ENCODE data around the gene CCNL2. TPM values are rescaled to one million over a fixed set of nuclear protein-coding genes. Genes with fewer than 3 reads are reported as not detected.

Gene CCNL2
- total and polyA plus RNA-seq, 2 of the 13 experiments (the other 11 are each of a cell fraction or from before 2014, with no cell fraction given): 105 to 340 TPM

DNA sequence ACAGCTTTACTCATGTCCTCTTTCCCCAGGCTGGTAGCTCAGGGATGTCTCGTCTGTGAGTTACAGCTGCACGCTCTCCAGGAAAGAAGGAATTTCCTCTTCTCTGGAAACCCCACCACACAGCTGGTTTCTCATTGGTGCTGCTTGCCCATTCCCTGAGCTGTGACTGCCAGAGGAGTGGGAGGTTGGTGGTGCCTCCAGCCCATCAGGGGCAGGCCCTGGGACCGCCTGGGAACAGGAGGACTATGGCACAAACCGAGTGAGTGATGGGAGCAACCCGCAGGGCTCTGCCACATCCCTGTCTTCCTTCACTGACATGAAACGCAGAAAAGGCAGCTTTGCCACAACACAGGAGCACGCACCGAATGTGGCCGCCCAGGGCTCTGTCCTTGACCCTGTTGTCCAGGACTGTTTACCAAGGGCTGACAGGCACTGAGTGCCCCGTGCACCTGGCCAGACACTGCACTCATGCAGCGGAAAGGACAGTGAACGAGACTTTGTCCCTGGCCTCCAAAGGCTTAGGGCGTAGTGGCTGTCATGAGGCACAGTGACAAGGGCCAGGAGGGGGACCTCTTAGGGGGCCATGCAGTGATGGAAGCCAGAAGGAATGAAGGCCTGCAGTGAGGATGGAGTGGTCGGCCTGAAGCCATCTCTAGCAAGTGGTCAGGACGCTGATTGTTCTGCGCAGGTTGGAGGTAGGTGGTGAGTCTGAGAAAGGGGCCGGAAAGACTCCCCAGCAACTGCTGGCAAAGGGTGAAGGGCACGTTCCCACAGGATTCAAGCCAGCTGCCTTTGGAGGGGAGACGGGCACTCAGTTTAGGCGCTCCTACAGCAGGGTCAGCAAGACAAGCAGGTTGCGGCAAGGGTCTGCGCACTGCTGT lies 1.7 kb upstream of the CCNL2 start (continued):
- TF ChIP-seq HNRNPLL (IDR thresholded peaks at IDR 0.05; ENCODE audit: low read depth, low read length, poor library complexity, severe bottlenecking): no peak
- peak; percentile 77 for TF ChIP-seq GMEB1 (CRISPR knock-in tag; IDR thresholded peaks at IDR 0.05; ENCODE audit: borderline replicate concordance)
- TF ChIP-seq MEF2D (CRISPR knock-in tag; IDR thresholded peaks at IDR 0.05): peak; percentile 94
- TF ChIP-seq, protein P1, sequence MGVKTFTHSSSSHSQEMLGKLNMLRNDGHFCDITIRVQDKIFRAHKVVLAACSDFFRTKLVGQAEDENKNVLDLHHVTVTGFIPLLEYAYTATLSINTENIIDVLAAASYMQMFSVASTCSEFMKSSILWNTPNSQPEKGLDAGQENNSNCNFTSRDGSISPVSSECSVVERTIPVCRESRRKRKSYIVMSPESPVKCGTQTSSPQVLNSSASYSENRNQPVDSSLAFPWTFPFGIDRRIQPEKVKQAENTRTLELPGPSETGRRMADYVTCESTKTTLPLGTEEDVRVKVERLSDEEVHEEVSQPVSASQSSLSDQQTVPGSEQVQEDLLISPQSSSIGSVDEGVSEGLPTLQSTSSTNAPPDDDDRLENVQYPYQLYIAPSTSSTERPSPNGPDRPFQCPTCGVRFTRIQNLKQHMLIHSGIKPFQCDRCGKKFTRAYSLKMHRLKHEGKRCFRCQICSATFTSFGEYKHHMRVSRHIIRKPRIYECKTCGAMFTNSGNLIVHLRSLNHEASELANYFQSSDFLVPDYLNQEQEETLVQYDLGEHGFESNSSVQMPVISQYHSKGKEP (CRISPR knock-in tag; IDR thresholded peaks at IDR 0.05): no peak; the same call in 1 of the 2 replicates
- TF ChIP-seq HNF4A (CRISPR knock-in tag; IDR thresholded peaks at IDR 0.05): peak; percentile 99
- peak; percentile 93 for TF ChIP-seq ZFX (CRISPR knock-in tag; IDR thresholded peaks at IDR 0.05; ENCODE audit: low read depth)
- no peak; the same call in 1 of the 2 replicates for TF ChIP-seq TMF1 (CRISPR knock-in tag; IDR thresholded peaks at IDR 0.05; ENCODE audit: low read depth)
- TF ChIP-seq, protein P2, sequence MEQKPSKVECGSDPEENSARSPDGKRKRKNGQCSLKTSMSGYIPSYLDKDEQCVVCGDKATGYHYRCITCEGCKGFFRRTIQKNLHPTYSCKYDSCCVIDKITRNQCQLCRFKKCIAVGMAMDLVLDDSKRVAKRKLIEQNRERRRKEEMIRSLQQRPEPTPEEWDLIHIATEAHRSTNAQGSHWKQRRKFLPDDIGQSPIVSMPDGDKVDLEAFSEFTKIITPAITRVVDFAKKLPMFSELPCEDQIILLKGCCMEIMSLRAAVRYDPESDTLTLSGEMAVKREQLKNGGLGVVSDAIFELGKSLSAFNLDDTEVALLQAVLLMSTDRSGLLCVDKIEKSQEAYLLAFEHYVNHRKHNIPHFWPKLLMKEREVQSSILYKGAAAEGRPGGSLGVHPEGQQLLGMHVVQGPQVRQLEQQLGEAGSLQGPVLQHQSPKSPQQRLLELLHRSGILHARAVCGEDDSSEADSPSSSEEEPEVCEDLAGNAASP (CRISPR knock-in tag; IDR thresholded peaks at IDR 0.05; ENCODE audit: borderline replicate concordance): peak; percentile 98
- TF ChIP-seq ZBTB8A (CRISPR knock-in tag; IDR thresholded peaks at IDR 0.05; ENCODE audit: borderline replicate concordance, low read depth): peak; percentile 97
- peak; percentile 94; the same call in 1 of the 2 replicates for TF ChIP-seq ZNF691 (CRISPR knock-in tag; IDR thresholded peaks at IDR 0.05; ENCODE audit: borderline replicate concordance, low read depth)
- peak; percentile 70 for TF ChIP-seq ZBTB21 (CRISPR knock-in tag; IDR thresholded peaks at IDR 0.05)
- peak; percentile 98 for TF ChIP-seq HDAC1 (CRISPR knock-in tag; IDR thresholded peaks at IDR 0.05)
- no peak for TF ChIP-seq CEBPB (IDR thresholded peaks at IDR 0.05; ENCODE audit: borderline replicate concordance, low read depth, low read length)
- TF ChIP-seq CENPBD1 (CRISPR knock-in tag; IDR thresholded peaks at IDR 0.05; ENCODE audit: borderline replicate concordance, low read depth): no peak
- peak; percentile 69; the same call in 1 of the 2 replicates for TF ChIP-seq ZNF232 (CRISPR knock-in tag; IDR thresholded peaks at IDR 0.05; ENCODE audit: borderline replicate concordance)
- no peak for TF ChIP-seq ZNF225 (CRISPR knock-in tag; IDR thresholded peaks at IDR 0.05)
- peak; percentile 42; the same call in 1 of the 2 replicates for TF ChIP-seq ZNF678 (CRISPR knock-in tag; IDR thresholded peaks at IDR 0.05)
